Endodermal cell (in vitro differentiated cells): ENCODE results near the gene LRRC17. TPM values are rescaled to one million over a fixed set of nuclear protein-coding genes. Genes with fewer than 3 reads are reported as not detected.

Experiments used
- DNase-seq: peaks from one replicate; pipeline ENCODE4 v3.0.0-alpha.2; 2017
- H3K27ac ChIP-seq: 2 replicates; pipeline ENCODE4 v1.5.1; 2013; ENCODE audit warnings: mild to moderate bottlenecking, low read depth, low read length, moderate library complexity
- H3K27me3 ChIP-seq: 2 replicates; pipeline ENCODE4 v1.6.1; 2013; ENCODE audit warnings: mild to moderate bottlenecking, low read length, moderate library complexity; ENCODE audit not compliant: insufficient read depth, control insufficient read depth, poor library complexity, severe bottlenecking
- H3K36me3 ChIP-seq: 2 replicates; pipeline ENCODE4 v1.7.0; 2013; ENCODE audit warnings: mild to moderate bottlenecking, low read length, moderate library complexity; ENCODE audit not compliant: control insufficient read depth, insufficient read depth
- H3K4me1 ChIP-seq: one replicate; pipeline ENCODE4 v1.7.0; 2013; ENCODE audit warnings: low read length; ENCODE audit not compliant: control insufficient read depth, insufficient read depth
- H3K4me3 ChIP-seq: 2 replicates; pipeline ENCODE4 v1.5.1; 2013; ENCODE audit warnings: mild to moderate bottlenecking, low read length, moderate library complexity
- H3K9ac ChIP-seq: 2 replicates; pipeline ENCODE4 v1.6.1; 2013; ENCODE audit warnings: mild to moderate bottlenecking, low read length, moderate library complexity; ENCODE audit not compliant: poor library complexity, severe bottlenecking; ENCODE audit errors: extremely low read depth
- H3K9me3 ChIP-seq: 2 replicates; pipeline ENCODE4 v1.6.1; 2013; ENCODE audit warnings: mild to moderate bottlenecking, low read length, moderate library complexity; ENCODE audit not compliant: control insufficient read depth
- H3K27ac Mint-ChIP-seq: 2 replicates; pipeline ENCODE4 v1.8.0; 2020; ENCODE audit warnings: mixed read lengths
- H3K27me3 Mint-ChIP-seq: 2 replicates; pipeline ENCODE4 v1.8.0; 2021; ENCODE audit warnings: mild to moderate bottlenecking, mixed read lengths; ENCODE audit not compliant: insufficient read depth
- H3K36me3 Mint-ChIP-seq: 2 replicates; pipeline ENCODE4 v1.8.0; 2020; ENCODE audit warnings: low read depth, mixed read lengths
- H3K4me1 Mint-ChIP-seq: 2 replicates; pipeline ENCODE4 v1.8.0; 2020; ENCODE audit warnings: mixed read lengths
- H3K4me3 Mint-ChIP-seq: 2 replicates; pipeline ENCODE4 v1.8.0; 2020; ENCODE audit warnings: mild to moderate bottlenecking, moderate library complexity, mixed read lengths
- H3K9me3 Mint-ChIP-seq: 2 replicates; pipeline ENCODE4 v1.8.0; 2020; ENCODE audit warnings: mild to moderate bottlenecking, mixed read lengths
- CTCF ChIP-seq: fragments of 200-600 bp; sonication (generic); conservative IDR thresholded peaks from 2 replicates; pipeline ENCODE4 v1.5.0; 2021; ENCODE audit warnings: antibody characterized with exemption, mild to moderate bottlenecking
- WGBS, 2 experiments: methylation state at CpG; one replicate each; pipeline versions ENCODE4 v1.1.5 to v1.1.7; 2013; ENCODE audit warnings: missing lambda C conversion rate in 2 of 2, mixed read lengths in 1 of 2; ENCODE audit not compliant: insufficient coverage in 1 of 2, insufficient read length in 1 of 2; 5-methylcytosine and 5-hydroxymethylcytosine counted together
- total RNA-seq, 2 donors: library from RNA; stranded (reverse); fragmentation: NEBNext Ultra II Directional in 1 of 2; extraction: Animal tissue kit (Norgen Biotek cat#: 25700) in 1 of 2; gene quantifications; 2 replicates in 1 of 2; 3 replicates in 1 of 2; pipeline ENCODE4 v1.2.1, GENCODE V29; 2021

Gene LRRC17
- total RNA-seq, 2 donors from 2014 or later, result 0.18 to 0.53 TPM

- WGBS, 2 experiments, result 81 to 83% methylated on average over 1 to 2 of the region's 2 CpGs
- H3K9me3 ChIP-seq, result no peaks in the 10 kb centered on the region
- no peaks in the 10 kb centered on the region for H3K9me3 Mint-ChIP-seq
- no peak for DNase-seq
- H3K4me1 Mint-ChIP-seq, result no peaks in the 10 kb centered on the region
- H3K27me3 ChIP-seq, result no peaks in the 10 kb centered on the region
- no peak for TF ChIP-seq CTCF
- no peaks in the 10 kb centered on the region for H3K27me3 Mint-ChIP-seq
- no peak overlapping the region for H3K27ac ChIP-seq
- H3K36me3 ChIP-seq, result no peaks in the 10 kb centered on the region
- H3K4me1 ChIP-seq, result no peaks in the 10 kb centered on the region
- H3K4me3 Mint-ChIP-seq, result no peak overlapping the region
- H3K36me3 Mint-ChIP-seq, result no peaks in the 10 kb centered on the region
- no peak overlapping the region for H3K27ac Mint-ChIP-seq
- no peak overlapping the region for H3K4me3 ChIP-seq
- H3K9ac ChIP-seq, result no peak overlapping the region
Observed at GRCh38 chr7:102890292-102890970, 22.4 kb upstream of the LRRC17 start.

- H3K9ac ChIP-seq, result no peak overlapping the region
- no peaks in the 10 kb centered on the region for H3K36me3 ChIP-seq
- no peaks in the 10 kb centered on the region for H3K27me3 Mint-ChIP-seq
- H3K4me1 Mint-ChIP-seq, result no peaks in the 10 kb centered on the region
- no peaks in the 10 kb centered on the region for H3K9me3 Mint-ChIP-seq
- H3K9me3 ChIP-seq, result no peaks in the 10 kb centered on the region
- H3K27ac ChIP-seq, result no peak overlapping the region
- 90 to 96% methylated on average over 2 to 5 of the region's 5 CpGs for WGBS, 2 experiments
- H3K4me3 ChIP-seq, result no peak overlapping the region
- H3K27ac Mint-ChIP-seq, result no peak overlapping the region
- H3K36me3 Mint-ChIP-seq, result no peaks in the 10 kb centered on the region
- DNase-seq, result no peak
- no peak overlapping the region for H3K4me3 Mint-ChIP-seq
- H3K4me1 ChIP-seq, result no peaks in the 10 kb centered on the region
- TF ChIP-seq CTCF, result no peak
- H3K27me3 ChIP-seq, result no peaks in the 10 kb centered on the region
Observed at GRCh38 chr7:102890971-102891692, 21.7 kb upstream of the LRRC17 start.

DNA sequence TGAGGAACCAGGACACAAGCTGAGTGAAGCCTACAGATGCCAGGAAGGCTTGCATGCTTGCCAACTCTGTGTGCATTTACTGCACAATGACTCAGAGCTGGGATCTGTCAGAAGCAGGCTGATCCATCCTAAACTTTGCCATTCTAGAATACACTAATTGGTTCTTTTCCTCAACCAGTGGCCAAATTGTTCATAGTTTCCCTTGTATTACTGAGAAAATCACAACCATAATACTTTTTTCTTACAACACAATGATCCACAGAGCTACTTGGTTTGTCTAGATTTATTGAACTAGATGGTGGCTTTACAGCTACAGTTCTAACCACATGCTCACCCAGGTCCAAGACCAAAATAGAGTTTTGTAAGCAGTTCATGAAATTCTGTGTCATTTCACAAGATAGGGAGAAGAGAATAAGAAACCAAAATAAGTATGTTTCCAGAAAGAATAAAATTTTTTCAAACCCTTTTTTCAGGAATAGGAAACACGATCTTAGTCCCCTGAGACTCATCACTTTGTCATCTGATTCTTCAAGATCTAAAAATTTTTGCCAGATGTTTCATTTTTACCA, 21.0 kb upstream of the LRRC17 start:
- no peak for TF ChIP-seq CTCF
- H3K4me1 ChIP-seq, result no peaks in the 10 kb centered on the region
- H3K27ac ChIP-seq, result no peak overlapping the region
- no peak for DNase-seq
- no peaks in the 10 kb centered on the region for H3K36me3 Mint-ChIP-seq
- H3K4me1 Mint-ChIP-seq, result no peaks in the 10 kb centered on the region
- no peaks in the 10 kb centered on the region for H3K9me3 Mint-ChIP-seq
- 72 to 82% methylated on average over 1 of the region's 1 CpG for WGBS, 2 experiments
- H3K27me3 ChIP-seq, result no peaks in the 10 kb centered on the region
- no peak overlapping the region for H3K9ac ChIP-seq
- no peak overlapping the region for H3K4me3 Mint-ChIP-seq
- no peaks in the 10 kb centered on the region for H3K9me3 ChIP-seq
- no peak overlapping the region for H3K27ac Mint-ChIP-seq
- H3K4me3 ChIP-seq, result no peak overlapping the region
- no peaks in the 10 kb centered on the region for H3K36me3 ChIP-seq
- no peaks in the 10 kb centered on the region for H3K27me3 Mint-ChIP-seq
